ENCODE measurements around the gene KCNH4.

- no peak for TF ChIP-seq ZNF518A (tag by site-specific recombination; conservative IDR thresholded peaks at IDR 0.05; ENCODE audit: low read depth)
- TF ChIP-seq ZSCAN23 (tag by site-specific recombination; IDR thresholded peaks at IDR 0.05), result no peak
- TF ChIP-seq ZNF423 (tag by site-specific recombination; IDR thresholded peaks at IDR 0.05), result no peak
- no peak for TF ChIP-seq SALL2 (tag by site-specific recombination; IDR thresholded peaks at IDR 0.05; ENCODE audit: borderline replicate concordance)
- no peak for TF ChIP-seq ZSCAN18 (tag by site-specific recombination; IDR thresholded peaks at IDR 0.05)
- TF ChIP-seq ZNF549 (tag by site-specific recombination; IDR thresholded peaks at IDR 0.05), result no peak
- no peak for TF ChIP-seq CTCF (tag by site-specific recombination; IDR thresholded peaks at IDR 0.05)
- TF ChIP-seq ZNF175 (tag by site-specific recombination; IDR thresholded peaks at IDR 0.05), result no peak
- TF ChIP-seq PRDM1 (tag by site-specific recombination; IDR thresholded peaks at IDR 0.05), result no peak
- no peak for TF ChIP-seq BCL11A (tag by site-specific recombination; IDR thresholded peaks at IDR 0.05; ENCODE audit: low read depth)
Measured at GRCh38 chr17:42198897-42199296, 18.0 kb upstream of the KCNH4 start.
